ENCODE results near the gene ALDH3B1. TPM values are rescaled to one million over a fixed set of nuclear protein-coding genes. Genes with fewer than 3 reads are reported as not detected.

Gene ALDH3B1
- total RNA-seq, 2 experiments from 2014 or later: not detected

DNA sequence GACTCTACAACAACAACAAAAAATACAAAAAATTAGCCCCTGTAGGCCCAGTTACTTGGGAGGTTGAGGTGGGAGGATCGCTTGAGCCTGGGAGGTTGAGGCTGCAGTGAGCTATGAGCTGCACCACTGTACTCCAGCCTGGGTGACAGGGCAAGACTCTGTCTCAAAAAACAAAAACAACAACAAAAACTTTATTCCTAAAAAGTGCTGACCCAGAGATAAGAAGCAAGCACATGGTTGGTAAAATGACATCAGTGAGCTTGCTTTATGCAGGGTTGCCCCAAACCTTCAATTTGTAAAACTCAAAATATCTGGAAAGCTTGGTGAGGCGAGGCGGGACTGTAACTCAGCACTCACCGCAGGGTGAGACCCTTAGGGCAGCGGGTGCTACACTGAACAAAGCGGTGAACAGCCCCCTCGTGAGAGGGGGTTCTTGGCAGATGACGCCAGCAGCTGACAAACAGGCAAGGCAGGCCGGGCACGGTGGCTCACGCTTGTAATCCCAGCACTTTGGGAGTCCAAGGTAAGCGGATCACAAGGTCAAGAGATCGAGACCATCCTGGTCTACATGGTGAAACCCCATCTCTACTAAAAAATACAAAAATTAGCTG, 25.2 kb downstream of the ALDH3B1 start:
- POLR2A ChIA-PET: no interaction called here

GRCh38 chr11:68036141-68036716, 26.1 kb downstream of the ALDH3B1 start:
- H3K36me3 Mint-ChIP-seq (ENCODE audit: low read depth): peaks cover 14% of the 10 kb centered on the region
- ChIA-PET CTCF (no interaction called here), POLR2A (no interaction called here)
- peaks cover 40% of the 10 kb centered on the region for H3K4me1 Mint-ChIP-seq
- no peak for DNase-seq
- no peaks in the 10 kb centered on the region for H3K9me3 Mint-ChIP-seq
- no peaks in the 10 kb centered on the region for H3K27me3 Mint-ChIP-seq
- peak overlapping the region; percentile 97 for H3K27ac Mint-ChIP-seq
- H3K4me3 Mint-ChIP-seq: no peak overlapping the region

More for the DNA sequence above, 25.2 kb downstream of the ALDH3B1 start:
- no peak for DNase-seq
- Mint-ChIP-seq H3K27ac (peak overlapping the region; percentile 97), H3K36me3 (ENCODE audit: low read depth) (peaks cover 17% of the 10 kb centered on the region), H3K9me3 (no peaks in the 10 kb centered on the region), H3K27me3 (no peaks in the 10 kb centered on the region), H3K4me1 (peaks cover 39% of the 10 kb centered on the region), H3K4me3 (no peak overlapping the region)
- CTCF ChIA-PET: interaction anchor here (0.7 kb wide), 1 partner anchor 565 kb away, joined by 3 read pairs; no protein-coding TSS in a partner anchor

DNA sequence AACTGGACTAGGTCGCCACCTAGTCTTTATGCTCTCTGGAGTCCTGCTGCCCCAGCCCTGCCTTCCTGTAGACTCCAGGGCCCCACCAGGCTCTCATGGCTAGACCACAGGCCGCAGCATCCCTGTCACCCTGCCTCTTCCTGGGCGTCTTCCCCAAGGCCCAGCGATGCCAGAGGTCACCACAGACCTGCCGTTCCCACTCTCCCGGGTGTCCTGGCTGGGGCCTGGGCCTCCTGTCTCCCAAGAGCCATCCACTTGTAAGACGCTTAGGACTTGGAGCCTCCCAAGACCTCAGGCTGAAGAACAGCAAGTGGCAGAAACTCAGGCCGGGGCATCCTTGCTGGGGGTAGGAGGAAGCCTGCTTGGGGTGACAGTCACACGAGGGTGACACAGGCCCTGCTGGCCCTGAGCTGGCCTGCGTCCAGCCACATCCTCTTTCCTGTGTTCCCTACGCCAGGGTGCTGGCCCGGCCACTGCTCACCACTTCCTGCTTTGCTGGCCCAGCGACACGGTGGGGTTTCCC, 26.7 kb downstream of the ALDH3B1 start:
- ChIA-PET CTCF (interaction anchor here (0.5 kb wide), 1 partner anchor 599 kb away, joined by 3 read pairs; the partner anchor contains the start of gene PTPRCAP), POLR2A (interaction anchor here (1.2 to 2.3 kb wide), 3 partner anchors 17 to 235 kb away, joined by 4 to 6 read pairs (median 4); partner anchors contain the start of gene C11orf24)
- DNase-seq: peak; percentile 65
- Mint-ChIP-seq H3K27me3 (no peaks in the 10 kb centered on the region), H3K4me1 (peaks cover 40% of the 10 kb centered on the region), H3K9me3 (no peaks in the 10 kb centered on the region), H3K27ac (peak overlapping the region; percentile 97), H3K4me3 (no peak overlapping the region), H3K36me3 (ENCODE audit: low read depth) (peaks cover 14% of the 10 kb centered on the region)

DNA sequence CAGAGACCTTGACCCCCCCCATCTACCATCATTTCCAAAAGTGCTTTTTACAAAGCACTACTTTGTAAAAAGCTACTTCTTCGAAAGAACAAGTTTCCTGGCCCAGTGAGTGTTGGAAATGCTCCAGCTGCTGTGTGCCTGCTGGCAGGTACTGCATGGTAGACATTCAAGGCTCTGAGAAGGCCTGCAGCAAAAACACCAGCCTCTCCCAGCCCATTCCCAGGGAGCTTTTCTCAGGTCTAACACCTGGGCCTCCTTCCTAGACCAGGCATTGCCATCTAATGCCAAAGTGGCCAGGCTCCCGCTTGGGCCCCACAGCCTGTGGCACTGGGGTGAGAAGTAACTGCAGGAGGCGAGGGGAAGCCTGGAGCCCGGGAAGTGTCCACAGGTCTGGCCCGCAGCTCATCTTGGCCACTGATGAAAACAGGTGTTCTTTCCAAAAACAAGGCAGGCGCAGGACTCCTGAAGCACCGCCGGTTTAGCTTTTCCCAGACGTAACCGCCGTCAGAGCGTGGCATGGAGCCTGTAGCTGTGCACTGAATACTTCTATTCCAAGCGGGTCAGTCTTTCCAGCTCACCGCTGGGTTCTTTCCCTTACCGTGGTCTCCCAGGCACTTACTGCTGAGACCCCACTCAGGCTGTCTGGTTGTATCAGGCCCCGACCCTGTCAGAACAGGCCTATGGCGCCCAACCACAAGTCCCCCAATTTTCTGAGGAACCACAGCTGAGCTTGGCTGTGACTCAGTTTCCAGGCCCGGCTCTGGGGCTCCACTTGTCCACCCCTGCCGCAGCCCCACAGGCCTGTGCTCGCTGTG, 27.5 kb downstream of the ALDH3B1 start:
- peak overlapping the region; percentile 97 for H3K27ac Mint-ChIP-seq
- no peaks in the 10 kb centered on the region for H3K9me3 Mint-ChIP-seq
- no peaks in the 10 kb centered on the region for H3K27me3 Mint-ChIP-seq
- DNase-seq: no peak
- H3K4me1 Mint-ChIP-seq: peaks cover 43% of the 10 kb centered on the region
- ChIA-PET POLR2A (interaction anchor here (0.7 to 6.4 kb wide), 5 partner anchors 8 to 234 kb away, joined by 4 to 63 read pairs (median 4); partner anchors contain the start of genes C11orf24 and NDUFS8), CTCF (interaction anchor here (0.5 to 2.0 kb wide), 3 partner anchors 82 to 600 kb away, joined by 3 to 5 read pairs (median 4); partner anchors contain the start of gene PTPRCAP)
- peak overlapping the region; percentile 54 for H3K4me3 Mint-ChIP-seq
- H3K36me3 Mint-ChIP-seq (ENCODE audit: low read depth): peaks cover 16% of the 10 kb centered on the region

DNA sequence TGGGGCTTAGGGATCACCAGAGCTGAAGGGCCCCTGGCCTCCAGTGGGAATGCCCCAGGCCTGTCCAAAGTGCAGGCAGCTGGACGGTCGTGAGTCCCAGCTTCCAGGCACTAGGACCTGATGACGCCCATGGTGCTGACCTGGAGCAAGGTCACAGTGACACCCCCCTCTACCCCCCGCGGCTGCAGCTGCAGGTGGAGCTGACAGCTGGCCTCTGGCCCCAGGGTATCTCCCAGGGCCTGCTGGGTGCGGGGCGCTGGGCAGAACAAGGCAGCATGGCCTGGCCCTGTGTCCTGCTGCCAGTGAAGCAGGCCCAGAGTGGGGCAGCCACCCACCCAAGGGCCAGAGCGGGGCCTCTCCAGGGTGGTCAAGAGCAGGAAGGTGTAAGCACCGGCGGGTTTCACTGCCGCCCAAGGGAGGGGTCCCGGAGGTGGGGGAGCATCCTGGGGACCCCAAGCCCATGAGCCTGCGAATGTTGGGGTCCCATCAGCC, 28.1 kb downstream of the ALDH3B1 start:
- ChIA-PET POLR2A (interaction anchor here (1.7 to 6.4 kb wide), 3 partner anchors 9 to 234 kb away, joined by 4 to 63 read pairs (median 6); partner anchors contain the start of genes C11orf24 and NDUFS8), CTCF (interaction anchor here (1.3 to 2.0 kb wide), 2 partner anchors 83 to 171 kb away, joined by 4 to 5 read pairs; no protein-coding TSS in a partner anchor)
- no peak for DNase-seq
- Mint-ChIP-seq H3K27me3 (no peaks in the 10 kb centered on the region), H3K36me3 (ENCODE audit: low read depth) (peaks cover 16% of the 10 kb centered on the region), H3K4me3 (peak overlapping the region; percentile 89), H3K9me3 (no peaks in the 10 kb centered on the region), H3K27ac (peak overlapping the region; percentile 97), H3K4me1 (peaks cover 43% of the 10 kb centered on the region)

- H3K9me3 Mint-ChIP-seq: no peaks in the 10 kb centered on the region
- peaks cover 40% of the 10 kb centered on the region for H3K4me1 Mint-ChIP-seq
- no peaks in the 10 kb centered on the region for H3K27me3 Mint-ChIP-seq
- H3K27ac Mint-ChIP-seq: peak within 1 kb of the TSS; percentile 97
- ChIA-PET POLR2A (interaction anchor here (0.7 to 6.4 kb wide), 4 partner anchors 9 to 233 kb away, joined by 3 to 63 read pairs (median 6); partner anchors contain the start of genes C11orf24 and NDUFS8), CTCF (interaction anchor here (0.6 to 2.0 kb wide), 4 partner anchors 59 to 171 kb away, joined by 3 to 5 read pairs (median 4); no protein-coding TSS in a partner anchor)
- DNase-seq: peak; percentile 69
- H3K4me3 Mint-ChIP-seq: peak within 1 kb of the TSS; percentile 89
- H3K36me3 Mint-ChIP-seq (ENCODE audit: low read depth): peaks cover 16% of the 10 kb centered on the region
These were observed 28.8 kb downstream of the ALDH3B1 start, which contains the start of gene TCIRG1 for GRCh38 chr11:68038718-68039525. Gene TCIRG1, plus strand, starts transcription at chr11:68039025. Its CDS starts 2,247 bp downstream, at chr11:68041272.

GRCh38 chr11:68039526-68040086, 29.5 kb downstream of the ALDH3B1 start:
- POLR2A ChIA-PET: interaction anchor here (0.7 to 6.4 kb wide), 3 partner anchors 10 to 233 kb away, joined by 3 to 63 read pairs (median 7); partner anchors contain the start of genes C11orf24 and NDUFS8
- Mint-ChIP-seq H3K4me1 (peaks cover 40% of the 10 kb centered on the region), H3K27me3 (no peaks in the 10 kb centered on the region), H3K4me3 (peak overlapping the region; percentile 89), H3K9me3 (no peaks in the 10 kb centered on the region), H3K27ac (peak overlapping the region; percentile 91), H3K36me3 (ENCODE audit: low read depth) (peaks cover 19% of the 10 kb centered on the region)
- CTCF ChIA-PET: interaction anchor here (0.6 to 0.8 kb wide), 2 partner anchors 58 to 167 kb away, joined by 3 read pairs; no protein-coding TSS in a partner anchor
- peak; percentile 25 for DNase-seq

DNA sequence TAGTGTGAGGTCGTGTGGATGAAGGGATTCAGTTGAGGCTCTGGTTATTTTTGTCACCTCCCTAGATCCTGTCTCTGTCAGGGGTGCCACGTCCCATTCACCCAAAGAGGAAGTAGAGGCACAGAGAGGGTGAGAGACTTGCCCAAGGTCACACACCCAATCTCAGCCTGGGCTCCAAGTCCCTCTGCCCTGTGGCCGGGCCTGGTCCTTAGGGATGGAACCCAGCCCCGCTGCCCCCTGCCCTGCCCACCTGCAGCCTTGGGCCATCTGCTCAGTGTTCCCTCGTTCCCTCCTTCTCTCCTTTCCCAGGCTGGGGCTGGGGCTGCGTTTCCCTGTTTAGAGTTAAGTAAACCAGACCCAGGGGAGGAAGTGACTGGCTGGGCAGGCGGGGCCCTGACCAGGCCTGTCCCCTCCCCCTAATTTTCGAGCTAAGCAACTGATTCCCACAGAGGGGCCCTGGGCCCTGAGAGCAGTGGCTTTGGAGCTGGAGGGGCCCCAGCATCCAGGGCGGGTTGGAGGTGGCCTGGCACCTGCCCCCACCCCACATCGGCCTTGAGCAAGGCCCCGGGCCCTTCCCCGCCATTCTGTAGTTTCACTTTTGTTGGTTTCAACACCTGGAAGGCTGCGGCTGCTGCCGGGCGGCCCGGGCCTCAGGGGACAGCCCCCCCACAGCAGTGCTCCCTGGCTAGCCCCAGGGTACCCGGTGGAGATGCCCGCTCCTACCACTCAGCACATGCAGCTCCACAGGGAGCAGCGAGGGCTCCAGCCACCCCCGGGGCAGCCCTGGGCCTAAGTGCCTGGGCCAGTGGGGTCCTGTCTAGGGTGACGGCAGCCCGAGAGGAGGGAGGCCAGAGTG, 30.2 kb downstream of the ALDH3B1 start:
- peak overlapping the region; percentile 91 for H3K27ac Mint-ChIP-seq
- POLR2A ChIA-PET: interaction anchor here (0.6 to 6.4 kb wide), 4 partner anchors 11 to 232 kb away, joined by 3 to 63 read pairs (median 8); partner anchors contain the start of genes C11orf24 and NDUFS8
- H3K36me3 Mint-ChIP-seq (ENCODE audit: low read depth): peaks cover 22% of the 10 kb centered on the region
- CTCF ChIA-PET: no interaction called here
- H3K4me1 Mint-ChIP-seq: peaks cover 39% of the 10 kb centered on the region
- H3K4me3 Mint-ChIP-seq: peak overlapping the region; percentile 89
- no peaks in the 10 kb centered on the region for H3K27me3 Mint-ChIP-seq
- no peaks in the 10 kb centered on the region for H3K9me3 Mint-ChIP-seq
- peak; percentile 62 for DNase-seq

GRCh38 chr11:68040957-68041591, 30.9 kb downstream of the ALDH3B1 start:
- Mint-ChIP-seq H3K36me3 (ENCODE audit: low read depth) (peaks cover 27% of the 10 kb centered on the region), H3K27me3 (no peaks in the 10 kb centered on the region), H3K4me1 (peaks cover 32% of the 10 kb centered on the region), H3K27ac (peak overlapping the region; percentile 91), H3K9me3 (no peaks in the 10 kb centered on the region), H3K4me3 (peak overlapping the region; percentile 89)
- DNase-seq: no peak
- POLR2A ChIA-PET: interaction anchor here (0.6 to 6.4 kb wide), 5 partner anchors 12 to 231 kb away, joined by 3 to 63 read pairs (median 7); partner anchors contain the start of genes C11orf24 and NDUFS8
- CTCF ChIA-PET: no interaction called here

GRCh38 chr11:68041617-68042218, 31.6 kb downstream of the ALDH3B1 start:
- no peak for DNase-seq
- Mint-ChIP-seq H3K9me3 (no peaks in the 10 kb centered on the region), H3K4me3 (peak overlapping the region; percentile 33), H3K36me3 (ENCODE audit: low read depth) (peaks cover 27% of the 10 kb centered on the region), H3K27ac (peak overlapping the region; percentile 44), H3K4me1 (peaks cover 27% of the 10 kb centered on the region), H3K27me3 (no peaks in the 10 kb centered on the region)
- CTCF ChIA-PET: no interaction called here
- POLR2A ChIA-PET: interaction anchor here (1.4 to 6.4 kb wide), 3 partner anchors 11 to 48 kb away, joined by 3 to 63 read pairs (median 8); partner anchors contain the start of gene NDUFS8

All from activated CD4-positive, alpha-beta memory T cell treated with anti-CD3 and anti-CD28 coated beads, Interleukin-2, amount 10 ng/mL, durations not matched to agents 7 days and 5 days (primary cell).